ENCODE measurements around the gene SSH3. TPM values are rescaled to one million over a fixed set of nuclear protein-coding genes. Genes with fewer than 3 reads are reported as not detected.

SSH3 gene
- total RNA-seq, 8 experiments from 2014 or later, result 0.54 to 26.8 (median 1.5) TPM

DNA sequence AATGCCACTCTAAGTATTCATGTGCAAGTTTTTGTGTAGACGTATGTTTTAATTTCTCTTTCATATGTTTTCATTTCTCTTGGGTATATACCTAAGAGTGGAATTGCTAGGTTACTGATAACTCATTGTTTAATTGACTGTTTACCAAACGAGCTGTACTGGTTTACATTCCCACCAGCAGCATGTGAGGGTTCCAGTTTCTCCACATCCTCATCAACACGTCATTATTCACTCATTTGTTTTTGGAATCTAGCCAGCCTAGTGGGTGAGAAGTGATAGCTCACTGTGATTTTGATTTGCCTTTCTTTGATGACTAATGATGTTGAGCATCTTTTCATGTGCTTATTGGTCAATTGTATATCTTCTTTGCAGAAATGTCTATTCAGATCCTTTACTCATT, 10.2 kb upstream of the SSH3 start:
- Histone ChIP-seq H3K27ac (no peak overlapping the region), H3K4me3 (no peak overlapping the region), H3K4me1 (replicated peaks in 1 of 2) (peaks cover 5 to 6% of the 10 kb centered on the region in 2 donors)
- ATAC-seq (replicated peaks in 6 of 8), result no peak
- in situ Hi-C loops (cut with MboI; ENCODE audit: low pct_unique_long_range_greater_than_20kb in 2 of 9, low sequenced_read_pairs in 9 of 9, unreplicated experiment in 9 of 9), result no loop called here
- 6 to 100% (median 63%) methylated on average over 1 to 3 of the region's 3 CpGs; no CpG with 5 or more reads in 1 of the 10 experiments for WGBS, 10 experiments

DNA sequence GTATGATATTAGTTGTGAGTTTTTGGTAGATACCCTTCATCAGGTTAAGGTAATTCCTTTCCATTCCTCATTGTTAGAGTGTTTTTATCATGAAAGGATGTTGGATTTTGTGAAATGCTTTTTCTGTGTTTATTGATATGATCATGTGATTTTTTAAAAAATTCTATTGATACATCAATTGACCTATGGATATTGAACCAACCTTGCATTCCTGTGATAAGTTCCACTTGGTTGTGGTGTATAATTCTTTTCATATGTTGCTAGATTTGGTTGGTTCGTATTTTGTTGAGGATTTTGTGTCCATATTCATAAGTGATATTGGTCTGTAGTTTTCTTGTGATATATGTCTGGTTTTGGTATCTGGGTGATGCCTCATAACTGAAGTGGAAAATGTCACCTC, 7.5 kb upstream of the SSH3 start:
- WGBS, 10 experiments, result 83 to 100% (median 100%) methylated on average over 1 of the region's 1 CpG; no CpG with 5 or more reads in 5 of the 10 experiments
- H3K4me3 ChIP-seq, result no peak overlapping the region
- no peak for ATAC-seq (replicated peaks in 6 of 8)
- no peaks in the 10 kb centered on the region for H3K4me1 ChIP-seq (replicated peaks in 1 of 2)
- in situ Hi-C loops (cut with MboI; ENCODE audit: low pct_unique_long_range_greater_than_20kb in 2 of 9, low sequenced_read_pairs in 9 of 9, unreplicated experiment in 9 of 9), result no loop called here
- no peak overlapping the region for H3K27ac ChIP-seq

DNA sequence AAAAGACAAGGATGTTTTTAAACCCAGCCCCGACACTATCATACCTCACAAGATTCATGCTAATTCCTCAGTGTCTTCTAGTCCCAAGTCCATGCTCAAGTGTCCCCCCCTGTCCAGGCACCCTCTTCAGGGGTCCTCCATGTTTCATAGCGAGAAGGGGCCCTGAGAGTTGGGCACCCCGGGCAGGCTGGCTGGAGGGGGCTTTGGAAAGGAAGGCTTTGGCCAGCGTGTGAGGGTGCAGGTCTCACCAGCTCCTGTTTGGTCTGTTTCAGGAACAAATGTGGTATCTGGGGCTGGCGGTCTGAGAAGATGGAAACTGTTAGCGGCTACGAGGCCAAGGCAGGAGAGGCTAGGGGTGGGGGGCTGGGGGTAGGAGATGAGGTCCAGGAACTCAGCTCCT, 4.5 kb upstream of the SSH3 start:
- in situ Hi-C loops (cut with MboI; ENCODE audit: low pct_unique_long_range_greater_than_20kb in 2 of 9, low sequenced_read_pairs in 9 of 9, unreplicated experiment in 9 of 9), result no loop called here
- H3K4me1 ChIP-seq (replicated peaks in 1 of 2), result peaks cover 22 to 23% of the 10 kb centered on the region in 2 donors
- H3K27ac ChIP-seq, result no peak overlapping the region
- ATAC-seq (replicated peaks in 6 of 8), result no peak
- no peak overlapping the region for H3K4me3 ChIP-seq
- 79 to 100% (median 92%) methylated on average over 1 to 3 of the region's 7 CpGs; no CpG with 5 or more reads in 4 of the 10 experiments for WGBS, 10 experiments

DNA sequence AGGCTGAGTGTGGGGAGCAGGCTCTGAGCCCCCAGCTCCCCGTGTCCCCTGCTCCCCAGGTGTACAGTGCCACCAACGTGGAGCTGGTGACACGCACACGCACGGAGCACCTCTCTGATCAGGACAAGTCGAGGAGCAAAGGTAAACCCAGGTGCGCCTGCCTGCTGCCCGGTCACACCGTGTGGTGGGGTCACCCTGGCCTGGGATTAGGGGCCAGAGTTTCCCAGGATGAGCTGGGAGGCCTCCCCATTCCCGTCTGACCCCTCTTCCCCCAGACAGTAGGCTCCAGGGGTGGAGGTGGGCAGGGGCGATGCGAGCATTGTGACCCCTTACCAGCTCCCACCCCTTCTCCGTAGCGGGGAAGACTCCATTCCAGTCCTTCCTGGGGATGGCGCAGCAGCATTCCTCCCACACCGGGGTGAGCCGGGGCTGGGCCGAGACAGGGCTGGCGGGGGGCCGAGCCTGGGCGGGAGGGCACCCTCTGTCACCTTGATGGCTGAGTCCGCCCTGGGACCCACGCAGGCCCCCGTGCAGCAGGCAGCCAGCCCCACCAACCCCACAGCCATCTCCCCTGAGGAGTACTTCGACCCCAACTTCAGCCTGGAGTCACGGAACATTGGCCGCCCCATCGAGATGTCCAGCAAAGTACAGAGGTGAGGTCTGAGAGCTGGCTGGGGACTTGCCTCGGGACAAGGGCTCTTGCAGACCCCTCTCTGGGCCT, 3.7 kb upstream of the SSH3 start:
- H3K27ac ChIP-seq, result no peak overlapping the region
- H3K4me1 ChIP-seq (replicated peaks in 1 of 2), result peaks cover 26 to 28% of the 10 kb centered on the region in 2 donors
- WGBS, 10 experiments, result 100% methylated on average over 1 of the region's 29 CpGs; no CpG with 5 or more reads in 9 of the 10 experiments
- in situ Hi-C loops (cut with MboI; ENCODE audit: low pct_unique_long_range_greater_than_20kb in 2 of 9, low sequenced_read_pairs in 9 of 9, unreplicated experiment in 9 of 9), result no loop called here
- ATAC-seq (replicated peaks in 6 of 8), result no peak
- H3K4me3 ChIP-seq, result no peak overlapping the region

DNA sequence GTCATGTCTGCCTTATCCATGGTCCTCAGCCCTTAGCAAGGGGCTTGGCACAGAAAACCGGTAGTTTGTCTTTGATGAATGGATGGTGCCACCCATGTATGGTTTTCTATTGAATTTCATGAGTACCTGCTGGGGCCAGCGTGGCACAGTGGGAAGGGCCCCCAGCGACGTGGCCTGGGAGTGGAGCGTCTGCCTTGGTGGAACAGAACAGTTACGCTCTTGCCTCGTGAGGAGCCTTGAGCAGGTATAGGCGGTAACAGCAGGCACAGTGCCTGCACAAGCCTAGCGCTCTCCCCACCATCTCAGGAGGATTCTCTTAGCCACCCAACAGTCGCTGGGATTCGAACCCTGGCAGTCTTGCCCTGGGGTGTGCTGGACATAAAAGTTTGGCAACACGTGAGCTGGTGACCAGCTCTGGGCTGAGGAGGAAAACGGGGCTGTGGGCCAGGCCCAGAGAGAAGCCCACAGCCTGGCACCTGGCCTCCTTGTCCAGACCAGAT, 3.0 kb upstream of the SSH3 start:
- in situ Hi-C loops (cut with MboI; ENCODE audit: low pct_unique_long_range_greater_than_20kb in 2 of 9, low sequenced_read_pairs in 9 of 9, unreplicated experiment in 9 of 9), result no loop called here
- 92 to 100% (median 100%) methylated on average over 1 to 7 of the region's 13 CpGs; no CpG with 5 or more reads in 5 of the 10 experiments for WGBS, 10 experiments

DNA sequence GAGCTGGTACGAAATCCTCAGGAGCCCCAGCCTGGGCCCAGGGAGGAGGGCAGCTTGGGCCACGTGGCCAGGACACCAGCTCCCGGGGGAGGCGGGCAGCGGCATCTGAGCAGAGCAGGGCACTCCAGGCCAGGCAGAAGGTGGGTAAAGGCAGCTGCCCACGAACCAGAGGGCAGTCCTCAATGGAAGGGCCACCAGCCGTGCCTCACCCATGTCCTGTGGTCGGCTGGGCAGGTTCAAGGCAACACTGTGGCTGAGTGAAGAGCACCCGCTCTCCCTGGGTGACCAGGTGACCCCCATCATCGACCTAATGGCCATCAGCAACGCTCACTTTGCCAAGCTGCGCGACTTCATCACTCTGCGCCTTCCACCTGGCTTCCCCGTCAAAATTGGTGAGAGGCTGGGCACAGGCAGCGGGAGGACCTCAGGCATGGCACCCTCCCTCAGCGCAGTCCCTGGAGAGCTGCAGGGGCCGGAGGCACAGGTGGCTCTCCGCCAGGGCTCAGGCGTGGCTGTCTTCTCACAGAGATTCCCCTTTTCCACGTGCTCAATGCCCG, 2.5 kb upstream of the SSH3 start:
- in situ Hi-C loops (cut with MboI; ENCODE audit: low pct_unique_long_range_greater_than_20kb in 2 of 9, low sequenced_read_pairs in 9 of 9, unreplicated experiment in 9 of 9), result no loop called here
- Histone ChIP-seq H3K4me1 (replicated peaks in 1 of 2) (peaks cover 26 to 28% of the 10 kb centered on the region in 2 donors), H3K4me3 (no peak overlapping the region), H3K27ac (no peak overlapping the region)
- no peak for ATAC-seq (replicated peaks in 6 of 8)
- WGBS, 10 experiments, result 80 to 94% (median 93%) methylated on average over 3 to 7 of the region's 22 CpGs; no CpG with 5 or more reads in 7 of the 10 experiments

More for the DNA sequence above, 3.0 kb upstream of the SSH3 start:
- peaks cover 26 to 28% of the 10 kb centered on the region in 2 donors for H3K4me1 ChIP-seq (replicated peaks in 1 of 2)
- no peak for ATAC-seq (replicated peaks in 6 of 8)
- H3K27ac ChIP-seq, result no peak overlapping the region
- H3K4me3 ChIP-seq, result no peak overlapping the region

DNA sequence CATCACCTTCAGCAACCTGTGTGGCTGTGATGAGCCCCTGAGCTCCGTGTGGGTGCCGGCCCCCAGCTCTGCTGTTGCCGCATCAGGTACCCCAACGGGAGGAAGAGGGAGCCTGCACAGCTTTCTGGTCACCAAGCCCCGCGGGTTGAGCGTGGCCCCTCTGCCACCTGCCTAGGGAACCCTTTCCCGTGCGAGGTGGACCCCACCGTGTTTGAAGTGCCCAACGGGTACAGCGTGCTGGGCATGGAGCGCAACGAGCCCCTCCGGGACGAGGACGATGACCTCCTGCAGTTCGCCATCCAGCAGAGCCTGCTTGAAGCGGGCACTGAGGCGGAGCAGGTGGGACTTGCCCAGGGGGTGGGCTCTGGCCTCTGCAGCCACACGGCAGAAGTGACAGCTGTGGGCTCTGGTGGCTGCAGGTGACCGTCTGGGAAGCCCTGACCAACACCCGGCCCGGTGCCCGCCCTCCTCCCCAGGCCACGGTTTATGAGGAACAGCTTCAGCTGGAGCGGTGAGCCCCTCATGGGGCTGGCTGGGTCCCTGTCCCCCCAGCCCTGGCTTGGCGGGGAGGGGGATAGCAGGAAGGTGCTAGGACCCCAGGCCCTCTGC, 1.9 kb upstream of the SSH3 start:
- H3K27ac ChIP-seq, result peak overlapping the region; percentile 53 to 61
- H3K4me1 ChIP-seq (replicated peaks in 1 of 2), result peaks cover 26 to 28% of the 10 kb centered on the region in 2 donors
- ATAC-seq (replicated peaks in 6 of 8), result no peak
- in situ Hi-C loops (cut with MboI; ENCODE audit: low pct_unique_long_range_greater_than_20kb in 2 of 9, low sequenced_read_pairs in 9 of 9, unreplicated experiment in 9 of 9), result no loop called here
- no peak overlapping the region for H3K4me3 ChIP-seq
- WGBS, 10 experiments, result 79 to 100% (median 92%) methylated on average over 1 to 12 of the region's 28 CpGs; no CpG with 5 or more reads in 4 of the 10 experiments

DNA sequence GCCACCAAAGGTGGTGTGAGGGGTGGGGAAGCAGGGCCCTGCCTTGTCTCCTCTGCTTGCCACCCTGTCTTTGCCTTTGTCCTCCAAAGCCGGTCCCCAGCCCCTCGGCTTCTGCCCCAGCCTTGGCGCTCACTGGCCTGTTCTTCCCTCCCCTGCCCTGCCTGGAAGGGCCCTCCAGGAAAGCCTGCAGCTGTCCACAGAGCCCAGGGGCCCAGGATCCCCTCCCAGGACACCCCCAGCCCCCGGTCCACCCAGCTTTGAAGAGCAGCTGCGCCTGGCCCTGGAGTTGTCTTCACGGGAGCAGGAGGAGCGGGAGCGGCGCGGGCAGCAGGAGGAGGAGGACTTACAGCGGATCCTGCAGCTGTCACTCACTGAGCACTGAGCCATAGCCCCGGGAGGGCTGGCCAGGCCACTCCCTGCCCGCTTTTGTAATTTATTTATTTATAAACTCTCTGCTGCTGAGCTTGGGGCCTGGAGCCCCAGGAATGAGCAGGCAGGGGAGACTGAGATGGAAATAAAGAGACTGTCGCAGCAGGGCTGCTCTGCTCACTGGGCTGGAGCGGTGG, 1.3 kb upstream of the SSH3 start:
- peak; percentile 37 to 90 (median 82) for ATAC-seq (replicated peaks in 6 of 8)
- in situ Hi-C loops (cut with MboI; ENCODE audit: low pct_unique_long_range_greater_than_20kb in 2 of 9, low sequenced_read_pairs in 9 of 9, unreplicated experiment in 9 of 9), result no loop called here
- peak overlapping the region in 1 of 5 donors; percentile 35 for H3K4me3 ChIP-seq
- peaks cover 26 to 28% of the 10 kb centered on the region in 2 donors for H3K4me1 ChIP-seq (replicated peaks in 1 of 2)
- 15 to 80% (median 30%) methylated on average over 1 to 10 of the region's 15 CpGs; no CpG with 5 or more reads in 5 of the 10 experiments for WGBS, 10 experiments
- H3K27ac ChIP-seq, result peak overlapping the region; percentile 53 to 61

DNA sequence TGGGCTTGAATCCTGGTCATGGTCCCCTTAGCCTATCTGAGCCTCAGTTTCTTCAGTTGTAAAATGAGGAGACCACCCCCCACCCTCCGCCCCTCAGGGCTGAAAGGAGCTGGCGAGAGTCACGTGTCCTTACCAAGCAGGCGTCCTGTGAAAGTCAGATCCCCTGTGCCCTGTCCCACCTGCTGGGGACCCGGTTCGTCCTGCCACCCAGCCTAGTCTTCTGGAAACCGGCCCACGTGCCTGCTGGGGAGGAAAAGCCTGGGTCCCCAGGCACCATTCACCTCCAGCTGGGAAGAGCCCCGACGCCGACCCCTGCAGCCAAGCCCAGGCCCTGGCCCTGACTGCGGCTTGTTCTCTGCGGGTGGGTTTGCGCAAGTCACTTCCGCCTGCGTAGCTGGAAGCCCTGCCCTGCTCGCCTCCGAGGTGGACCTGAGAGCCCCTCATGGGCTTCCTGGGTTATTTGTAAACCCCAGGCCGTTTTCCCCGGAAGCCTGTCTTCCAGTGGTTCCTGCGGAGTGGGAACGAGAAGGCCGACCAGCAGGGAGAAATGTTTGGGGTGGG, 679 bp upstream of the SSH3 start:
- H3K4me1 ChIP-seq (replicated peaks in 1 of 2), result peaks cover 26 to 28% of the 10 kb centered on the region in 2 donors
- WGBS, 10 experiments, result 26 to 53% (median 49%) methylated on average over 6 to 16 of the region's 23 CpGs; no CpG with 5 or more reads in 7 of the 10 experiments
- H3K4me3 ChIP-seq, result peak overlapping the region in 2 of 5 donors; percentile 30 to 35
- ATAC-seq (replicated peaks in 6 of 8), result peak in 7 of 8 experiments; percentile 4 to 25 (median 13)
- in situ Hi-C loops (cut with MboI; ENCODE audit: low pct_unique_long_range_greater_than_20kb in 2 of 9, low sequenced_read_pairs in 9 of 9, unreplicated experiment in 9 of 9), result no loop called here
- H3K27ac ChIP-seq, result peak overlapping the region in 1 of 2 donors; percentile 61

DNA sequence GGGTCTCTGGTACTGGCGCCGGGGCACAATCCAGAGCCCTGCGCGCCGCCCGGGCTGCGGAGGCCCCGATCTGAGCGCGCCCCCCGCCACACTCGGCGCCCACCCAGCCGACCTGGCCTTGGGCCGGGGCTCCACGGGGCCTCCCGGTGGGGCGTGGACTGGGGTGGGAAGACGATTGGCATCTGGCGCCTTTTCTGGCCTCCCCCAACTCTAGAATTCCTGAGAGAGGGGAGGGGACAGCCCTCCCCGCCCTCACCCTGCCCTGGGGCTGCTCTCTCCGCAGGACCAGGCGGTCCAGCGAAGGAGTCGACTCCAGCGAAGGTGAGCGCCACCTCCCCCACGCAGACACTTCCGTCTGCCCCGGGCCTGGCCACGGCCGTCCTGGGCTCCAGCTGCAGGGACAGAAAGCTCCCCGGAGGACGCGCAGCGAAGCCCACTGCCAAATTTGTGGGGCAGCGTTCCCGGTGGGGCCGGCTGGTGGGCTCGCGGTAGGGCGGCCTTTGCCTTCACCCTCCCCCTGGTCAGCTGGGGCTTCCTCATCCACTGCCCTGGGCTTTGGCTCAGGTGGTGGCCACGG, 593 bp downstream of the SSH3 start:
- in situ Hi-C loops (cut with MboI; ENCODE audit: low pct_unique_long_range_greater_than_20kb in 2 of 9, low sequenced_read_pairs in 9 of 9, unreplicated experiment in 9 of 9), result no loop called here
- Histone ChIP-seq H3K27ac (no peak overlapping the region), H3K4me1 (replicated peaks in 1 of 2) (peaks cover 26 to 28% of the 10 kb centered on the region in 2 donors), H3K4me3 (peak overlapping the region in 4 of 5 donors; percentile 10 to 35 (median 26))
- 0 to 30% methylated on average over 1 to 2 of the region's 43 CpGs; no CpG with 5 or more reads in 8 of the 10 experiments for WGBS, 10 experiments
- ATAC-seq (replicated peaks in 6 of 8), result peak; percentile 1 to 55 (median 20)

DNA sequence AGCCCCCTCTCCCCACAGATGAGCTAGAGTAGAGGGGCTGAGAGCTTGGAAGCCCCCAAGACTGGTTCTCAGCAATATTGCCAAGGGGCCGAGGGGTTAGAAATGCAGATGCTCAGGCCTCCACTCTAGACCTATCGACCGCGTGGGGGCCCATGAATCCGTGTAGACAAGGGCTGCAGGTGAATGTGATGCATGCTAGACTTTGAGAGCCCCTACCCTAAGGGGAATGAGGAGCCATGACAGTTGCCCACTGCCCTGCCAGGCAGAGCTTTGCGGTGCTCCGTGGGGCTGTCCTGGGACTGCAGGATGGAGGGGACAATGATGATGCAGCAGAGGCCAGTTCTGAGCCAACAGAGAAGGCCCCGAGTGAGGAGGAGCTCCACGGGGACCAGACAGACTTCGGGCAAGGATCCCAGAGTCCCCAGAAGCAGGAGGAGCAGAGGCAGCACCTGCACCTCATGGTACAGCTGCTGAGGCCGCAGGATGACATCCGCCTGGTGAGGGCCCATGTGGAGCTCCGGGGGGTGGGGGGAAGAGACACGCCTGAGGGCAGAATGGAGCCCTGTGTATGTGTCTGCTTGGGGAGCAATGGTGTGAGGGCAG, 1.3 kb downstream of the SSH3 start:
- peaks cover 26 to 28% of the 10 kb centered on the region in 2 donors for H3K4me1 ChIP-seq (replicated peaks in 1 of 2)
- no peak overlapping the region for H3K4me3 ChIP-seq
- no peak overlapping the region for H3K27ac ChIP-seq
- in situ Hi-C loops (cut with MboI; ENCODE audit: low pct_unique_long_range_greater_than_20kb in 2 of 9, low sequenced_read_pairs in 9 of 9, unreplicated experiment in 9 of 9), result no loop called here
- WGBS, 10 experiments, result 54 to 92% (median 76%) methylated on average over 2 to 9 of the region's 14 CpGs; no CpG with 5 or more reads in 4 of the 10 experiments
- ATAC-seq (replicated peaks in 6 of 8), result no peak
